HUDEP-2 (cell line): Measurements from ENCODE around the gene TRIO.

Experiments
- DNase-seq, 76 experiments: peaks; one replicate each; lab custom pipeline; 2025; ENCODE audit not compliant: unreplicated experiment in 76 of 76; lab: John Stamatoyannopoulos, UW

TRIO gene

DNA sequence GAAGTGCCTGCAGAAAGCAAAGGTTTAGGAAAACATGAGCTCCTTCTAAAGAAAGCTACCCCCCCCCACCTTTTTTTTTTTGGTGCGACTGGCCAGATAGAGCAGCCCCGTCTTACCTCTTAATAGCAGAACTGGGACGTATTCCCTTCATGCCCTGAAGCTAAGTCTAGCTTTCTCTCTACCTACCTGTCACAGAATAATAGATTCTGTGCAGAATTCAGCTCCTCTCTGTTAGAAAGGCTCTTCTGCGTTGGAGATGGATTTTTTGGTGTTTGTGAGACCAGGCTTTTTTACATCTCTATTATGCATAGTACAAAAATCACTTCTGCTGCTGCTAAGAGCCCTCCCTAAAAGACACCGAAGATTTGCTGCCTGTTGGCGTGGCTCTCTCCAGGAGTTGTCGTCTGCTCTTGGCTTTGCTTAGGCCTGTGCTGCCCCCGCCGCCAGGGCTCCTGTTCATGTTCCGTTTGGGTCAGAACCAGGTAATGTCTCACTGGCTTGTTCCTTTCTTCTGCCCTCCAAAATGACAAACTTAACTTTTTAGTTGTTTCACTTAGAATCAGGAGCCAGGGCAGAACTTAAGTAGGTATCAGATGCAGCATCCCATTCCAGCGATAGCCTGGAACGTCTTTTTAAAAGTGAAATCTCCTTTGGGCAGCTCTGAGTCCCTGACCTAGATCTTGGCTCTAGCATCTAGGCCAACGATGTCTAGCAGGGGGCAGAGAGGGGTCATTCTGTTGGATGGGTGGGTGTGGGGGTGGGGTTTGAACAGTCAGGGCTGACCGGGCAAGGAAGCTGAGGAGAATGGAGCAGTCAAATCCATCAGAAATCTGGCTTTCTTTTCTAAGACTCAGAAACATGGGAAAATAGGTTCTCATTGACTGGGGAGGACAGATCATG lies 2.5 kb downstream of the TRIO start:
- DNase-seq: no peak

DNA sequence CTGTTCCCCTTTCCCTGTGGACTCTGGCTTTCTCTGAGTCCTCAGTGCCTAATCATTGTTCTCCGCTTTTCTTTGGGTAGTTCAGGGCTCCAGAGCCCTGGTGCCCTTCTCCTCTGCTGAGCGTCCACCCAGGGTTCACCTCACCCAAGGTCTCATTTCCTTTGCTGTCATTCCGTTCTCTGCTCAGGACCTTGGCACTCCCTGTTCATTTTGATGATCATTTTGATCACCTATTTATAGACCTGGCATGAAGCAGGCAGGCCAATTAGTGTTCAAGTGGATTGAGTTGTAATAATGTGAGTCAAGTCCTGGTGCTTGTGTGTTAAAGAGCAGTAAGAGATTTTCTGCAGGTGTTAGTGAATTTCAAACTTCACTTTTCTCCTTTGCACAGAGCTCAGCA lies 3.6 kb downstream of the TRIO start:
- no peak for DNase-seq

DNA sequence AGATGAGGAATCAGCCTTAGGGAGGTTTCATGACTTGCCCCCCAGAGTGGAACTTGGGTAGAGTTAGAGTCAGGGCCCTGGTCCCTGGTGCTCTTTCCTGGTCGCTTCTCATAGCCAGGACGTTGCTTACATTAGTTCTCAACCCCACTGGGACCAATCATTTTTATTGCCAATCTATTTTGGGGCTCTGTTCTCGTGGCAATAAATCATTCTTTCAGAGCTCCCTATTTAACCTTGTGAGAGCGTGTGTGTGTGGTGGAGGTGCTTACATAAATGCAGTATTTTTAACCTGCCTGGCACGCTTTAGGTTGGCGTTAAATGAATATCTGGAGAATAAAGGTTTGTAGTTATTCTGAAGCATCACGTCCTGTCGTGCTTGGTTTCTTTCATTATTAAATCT lies 4.1 kb downstream of the TRIO start:
- no peak for DNase-seq

DNA sequence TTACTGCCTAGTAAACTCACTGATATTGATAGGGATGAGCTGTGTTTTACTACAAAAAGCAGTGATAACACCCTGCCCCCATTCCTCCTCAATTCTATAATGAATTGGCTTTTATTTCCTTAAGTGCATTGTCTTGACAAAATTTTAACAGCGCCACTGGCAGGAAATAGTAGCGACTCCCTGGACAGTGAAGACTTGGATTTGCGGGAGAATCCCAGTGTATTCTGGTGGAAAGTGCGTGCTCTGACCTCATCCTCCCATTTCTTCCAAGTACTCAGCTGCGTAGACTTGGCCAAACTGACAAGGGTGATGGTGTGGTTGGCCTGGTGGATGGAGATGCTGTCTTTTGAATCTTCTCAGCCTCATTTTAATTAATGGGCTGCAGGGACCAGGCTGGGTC lies 5.3 kb downstream of the TRIO start:
- DNase-seq: no peak

DNA sequence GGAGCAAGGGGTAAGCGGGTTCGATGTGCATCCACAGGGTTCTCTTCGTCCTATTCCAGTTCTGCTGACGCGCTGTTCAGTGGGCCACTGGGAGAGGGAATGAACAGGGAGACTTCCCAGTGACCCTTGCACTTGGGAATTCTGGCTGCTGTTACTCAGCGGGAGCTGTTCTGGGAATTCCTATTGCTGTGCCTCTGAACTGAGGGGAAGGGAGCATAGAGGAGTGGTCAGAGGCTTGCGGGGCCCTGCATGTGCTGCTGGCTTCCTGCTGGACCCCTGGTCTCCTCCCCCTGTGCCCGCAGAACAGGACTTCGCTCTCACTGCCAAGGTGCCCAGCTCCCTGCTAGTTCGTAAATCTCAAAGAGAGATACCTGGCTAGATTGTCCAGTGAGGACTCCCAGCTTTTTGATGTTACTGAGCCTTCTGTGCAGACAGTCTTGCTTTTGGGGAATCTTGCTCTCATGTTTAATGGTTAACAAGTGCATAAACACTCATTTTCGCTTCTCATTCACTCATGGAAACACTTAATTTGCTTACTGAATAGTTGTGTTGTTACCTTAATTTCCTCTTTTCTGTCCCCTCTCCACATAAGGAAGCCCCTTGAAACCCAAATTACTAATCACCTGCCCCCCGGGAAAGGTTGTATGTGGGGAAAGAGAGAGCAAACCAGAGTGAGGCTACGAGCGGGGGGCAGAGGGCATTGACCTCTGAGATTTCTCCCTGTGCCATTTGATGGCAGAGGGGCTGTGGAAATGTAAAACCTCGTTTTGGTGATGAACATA lies 5.9 kb downstream of the TRIO start:
- DNase-seq: no peak

DNA sequence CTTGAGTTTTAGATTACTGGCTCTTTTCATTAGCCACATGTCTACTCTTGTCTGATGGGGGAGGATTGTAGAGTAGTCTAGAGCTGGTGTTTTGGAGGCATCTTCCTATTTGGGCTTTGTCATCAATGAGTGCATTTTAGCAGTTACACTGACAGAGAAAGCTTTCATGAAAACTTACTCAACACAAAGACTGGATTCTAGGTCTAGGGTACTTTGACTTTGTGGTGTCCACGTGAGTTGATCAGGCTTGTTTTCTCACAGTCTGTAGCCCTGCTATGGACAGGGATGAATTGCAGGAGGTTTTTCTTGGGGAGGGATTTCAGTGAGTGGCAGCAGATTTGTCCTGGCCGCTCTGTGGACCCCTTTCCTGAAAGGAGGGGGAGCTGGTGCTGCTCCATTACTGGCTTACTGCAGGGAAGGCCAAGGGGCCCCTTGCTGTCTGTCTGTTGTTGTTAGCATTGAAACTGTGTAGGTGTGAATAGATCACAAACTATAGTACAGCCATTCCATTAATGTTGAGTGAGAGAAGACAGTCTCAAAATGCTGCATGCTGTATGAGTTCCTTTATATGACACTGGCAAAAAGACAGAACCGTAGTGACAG lies 6.6 kb downstream of the TRIO start:
- DNase-seq: peak in 1 of 76 experiments; percentile 3

DNA sequence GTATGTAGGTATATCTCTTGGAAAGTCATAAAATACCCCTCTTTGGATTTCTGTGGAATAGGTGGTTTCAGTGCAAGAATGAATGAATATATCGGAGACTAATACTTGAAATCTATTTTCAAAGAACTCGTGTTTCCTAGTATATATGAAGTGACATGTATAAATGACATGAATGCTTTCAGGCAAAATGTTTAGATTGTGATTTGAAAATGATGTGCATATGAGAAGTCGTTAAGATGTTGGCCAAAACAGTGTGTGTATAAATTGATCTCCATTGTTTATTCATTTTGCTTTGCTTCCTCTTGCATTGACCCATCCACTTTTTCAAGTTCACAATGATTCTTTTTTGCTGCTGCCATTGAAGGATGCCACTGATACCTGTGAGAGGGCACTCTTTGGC lies 8.3 kb downstream of the TRIO start:
- DNase-seq: no peak

DNA sequence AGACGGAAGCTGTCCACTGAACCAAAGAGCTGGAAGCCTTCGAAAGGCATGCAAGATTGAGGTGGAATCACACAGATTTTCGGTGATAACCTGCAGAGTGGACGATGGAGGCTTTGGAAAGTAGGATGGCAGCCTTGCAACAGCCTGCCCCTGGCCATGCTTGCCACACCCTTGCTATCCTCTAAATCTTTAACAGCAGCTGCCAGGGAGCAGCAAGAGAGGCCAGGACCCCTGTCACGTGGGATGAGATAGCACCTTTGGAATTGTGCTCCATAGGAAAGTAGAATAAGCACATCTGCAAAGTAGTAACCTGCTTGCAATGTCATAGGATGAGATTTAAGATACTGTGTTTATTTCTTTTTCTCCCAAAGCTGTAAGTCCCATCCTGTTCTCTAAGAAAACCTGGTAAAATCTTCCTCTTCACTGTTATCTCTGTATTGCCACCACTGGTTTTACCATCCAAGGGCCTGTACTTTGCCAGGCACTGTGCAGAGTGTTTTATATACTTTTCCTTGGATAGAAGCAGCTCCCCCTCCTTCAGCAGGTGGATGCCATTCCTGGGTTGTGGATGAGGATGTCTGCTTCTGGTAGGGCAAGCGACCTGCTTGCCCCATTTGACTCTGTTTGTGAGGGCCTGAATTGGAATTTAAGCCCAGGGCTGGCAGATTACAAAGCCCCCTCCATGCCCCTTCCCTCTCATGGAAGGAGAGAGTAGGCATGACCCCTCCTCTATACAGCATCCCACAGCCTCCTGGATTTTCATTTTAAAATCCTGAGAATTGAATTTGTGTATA lies 10.1 kb downstream of the TRIO start:
- no peak for DNase-seq

DNA sequence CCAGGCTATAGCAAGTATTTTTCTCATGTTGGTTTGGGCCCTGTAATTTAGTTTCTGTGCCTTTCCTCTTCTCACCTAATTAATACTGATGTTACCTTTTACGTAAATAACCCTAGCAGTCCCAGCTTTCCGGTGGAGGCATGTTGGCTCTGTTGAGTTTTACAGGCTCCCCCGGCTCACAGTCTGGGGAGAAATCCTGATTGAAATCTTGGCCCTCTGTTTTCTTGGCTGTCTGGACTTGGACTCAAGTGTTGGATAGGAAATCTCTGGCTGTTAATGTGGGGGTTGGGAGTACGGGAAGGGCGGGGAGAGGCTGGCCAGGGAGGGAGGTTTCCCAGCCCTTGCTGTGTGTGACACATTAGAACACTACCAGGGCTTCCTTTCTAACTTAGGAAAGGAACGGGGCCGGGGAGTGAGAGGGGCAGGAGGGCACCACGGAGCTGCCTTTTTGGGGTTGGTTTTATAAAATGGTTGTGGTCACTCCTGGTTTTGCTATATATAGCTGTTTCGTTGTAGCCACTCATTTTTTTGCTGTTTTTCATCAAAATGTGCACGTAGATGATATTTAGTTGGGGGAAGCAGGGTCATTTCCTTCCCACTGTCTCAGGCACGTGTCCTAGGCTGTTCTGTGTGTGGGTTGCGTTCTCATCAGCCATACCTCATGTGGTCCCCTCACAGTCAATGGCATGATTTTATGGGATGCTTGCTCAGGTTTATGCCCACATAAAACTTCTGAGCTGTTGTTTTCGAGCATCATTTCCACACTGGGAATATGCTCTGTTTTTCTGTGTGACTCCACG lies 11.0 kb downstream of the TRIO start:
- no peak for DNase-seq

DNA sequence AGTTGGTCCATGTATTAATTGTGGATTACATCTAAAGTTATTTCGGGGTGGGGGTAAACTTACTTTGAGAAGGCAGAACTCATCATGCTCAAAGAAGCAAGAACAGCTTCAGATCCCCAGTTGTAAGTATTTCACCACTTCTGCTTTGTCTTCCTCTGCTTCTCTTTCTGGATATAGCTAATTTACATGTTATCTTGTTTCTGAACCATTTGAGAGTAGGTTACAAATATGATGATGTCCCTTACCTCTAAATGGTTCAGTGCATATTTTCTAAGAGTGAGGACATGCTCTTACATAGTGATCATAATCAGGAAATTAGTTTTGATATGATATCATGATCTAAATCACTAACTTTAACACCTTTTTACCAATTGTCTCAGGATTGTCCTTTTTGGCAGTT lies 11.9 kb downstream of the TRIO start:
- no peak for DNase-seq

DNA sequence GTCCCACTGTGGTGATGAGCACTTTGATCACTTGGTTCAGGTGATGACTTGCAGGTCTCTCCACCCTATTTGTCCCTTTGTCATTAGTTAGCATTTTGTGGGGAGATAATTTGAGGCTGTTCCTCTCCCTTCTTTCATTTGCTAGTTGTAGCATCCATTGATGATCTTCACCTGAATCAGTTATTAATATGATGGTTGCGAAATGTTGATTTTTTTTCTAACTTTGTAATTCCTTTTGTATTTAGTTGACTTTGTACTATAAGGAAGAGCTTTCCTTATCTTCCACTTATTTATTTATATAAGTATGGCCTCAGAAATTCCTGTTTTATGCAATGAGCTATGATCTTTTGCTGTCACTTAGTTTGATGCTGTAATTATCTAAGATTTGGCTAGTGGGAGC lies 12.6 kb downstream of the TRIO start:
- DNase-seq: no peak

DNA sequence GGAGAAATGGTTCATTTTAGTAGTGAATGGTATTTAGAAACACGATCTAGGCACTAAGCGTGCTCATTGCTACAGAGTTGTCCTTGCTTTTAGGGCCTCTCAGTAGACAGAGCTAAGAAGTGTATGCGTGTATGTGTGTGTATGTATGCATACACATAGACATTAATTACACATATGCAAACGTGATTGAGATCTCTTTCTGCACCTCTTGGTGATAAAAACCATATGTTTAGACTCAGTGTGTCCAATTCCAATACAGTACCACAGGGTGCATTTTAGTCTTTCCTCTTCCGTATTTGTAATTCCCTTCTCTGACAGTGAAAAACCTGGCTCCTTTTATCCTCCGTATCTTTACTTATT lies 13.1 kb downstream of the TRIO start:
- DNase-seq: no peak

DNA sequence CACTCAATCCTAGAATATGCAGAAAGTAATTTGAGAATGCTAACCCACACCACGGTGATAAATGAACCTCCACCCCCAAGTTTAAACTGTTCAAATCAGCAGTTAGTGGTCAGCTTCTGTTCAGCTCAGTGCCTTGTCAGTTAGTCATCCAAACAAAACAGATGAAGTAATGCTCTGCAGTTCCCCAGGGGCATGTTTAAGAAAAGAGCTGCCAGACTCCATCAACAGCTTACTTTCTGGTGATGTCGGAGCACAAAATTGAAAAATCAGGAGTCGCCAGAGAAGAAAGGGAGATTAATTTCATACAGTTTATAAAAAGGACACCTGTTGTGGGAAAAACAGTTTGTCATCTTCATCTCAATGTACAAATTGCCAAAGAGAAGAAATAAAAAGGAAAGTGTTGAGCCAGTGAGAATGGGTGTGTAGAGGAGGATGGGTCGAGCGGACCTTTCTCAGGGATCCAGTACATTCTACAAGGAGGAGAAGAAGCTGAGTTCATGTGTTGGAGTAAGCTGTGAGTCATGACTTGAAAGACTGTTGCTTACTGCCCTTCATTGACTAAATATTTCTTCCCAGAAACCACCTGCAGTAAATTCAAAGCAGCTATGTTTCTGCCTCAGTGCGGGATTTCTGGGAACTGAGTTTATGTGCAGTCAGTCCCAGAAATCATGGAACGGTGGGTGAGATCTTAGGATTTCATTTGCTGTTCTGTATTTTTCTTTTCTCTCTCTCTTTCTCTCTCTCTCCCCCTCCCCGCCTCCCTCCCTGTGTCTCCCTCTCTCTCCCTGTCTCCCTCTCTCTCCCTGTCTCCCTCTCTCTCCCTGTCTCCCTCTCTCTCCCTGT lies 13.7 kb downstream of the TRIO start:
- DNase-seq: no peak

DNA sequence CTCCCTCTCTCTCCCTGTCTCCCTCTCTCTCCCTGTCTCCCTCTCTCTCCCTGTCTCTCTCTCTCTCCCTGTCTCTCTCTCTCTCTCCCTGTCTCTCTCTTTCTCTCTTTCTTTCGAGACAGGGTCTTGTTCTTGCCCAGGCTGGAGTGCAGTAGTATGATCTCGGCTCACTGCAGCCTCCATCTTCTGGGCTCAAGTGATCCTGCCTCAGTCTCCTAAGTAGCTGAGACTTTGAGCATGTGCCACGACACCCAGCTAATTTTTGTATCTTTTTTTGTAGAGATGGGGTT lies 14.3 kb downstream of the TRIO start:
- DNase-seq: no peak

DNA sequence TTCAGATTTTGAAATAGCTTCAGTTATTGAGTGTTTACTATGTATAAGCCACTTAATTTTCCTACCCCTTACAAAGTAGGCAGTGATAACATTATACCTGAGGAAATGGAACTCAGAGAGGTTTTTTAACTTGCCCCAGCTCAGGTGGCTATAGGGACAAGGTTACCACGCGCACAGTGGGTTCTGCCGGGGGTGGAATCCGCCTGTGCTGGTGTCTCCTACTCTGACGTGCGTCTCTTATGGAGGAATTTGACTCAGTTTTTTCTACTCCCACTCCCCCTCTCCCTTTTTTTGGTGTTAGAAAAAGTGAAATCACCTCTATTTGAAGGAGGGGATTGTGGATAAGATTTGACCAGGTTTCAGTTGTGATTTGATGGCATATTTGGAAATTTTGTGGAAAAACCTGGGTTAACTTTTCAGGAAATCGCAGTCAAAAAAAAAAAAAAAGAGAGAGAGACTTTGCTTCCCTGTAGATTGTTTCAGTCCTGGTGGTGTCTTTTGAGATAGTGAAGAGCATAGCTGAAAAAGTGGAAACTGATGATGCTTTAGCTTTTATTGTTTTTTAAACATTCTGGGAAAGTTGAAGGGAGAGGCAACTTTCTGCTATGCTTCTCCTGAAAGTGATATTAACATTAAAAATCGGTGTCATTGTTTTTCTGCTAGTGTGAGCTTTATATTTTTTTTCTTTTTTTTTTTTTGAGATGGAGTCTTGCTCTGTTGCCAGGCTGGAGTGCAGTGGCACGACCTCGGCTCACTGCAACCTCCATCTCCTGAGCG lies 15.9 kb downstream of the TRIO start:
- DNase-seq: no peak

DNA sequence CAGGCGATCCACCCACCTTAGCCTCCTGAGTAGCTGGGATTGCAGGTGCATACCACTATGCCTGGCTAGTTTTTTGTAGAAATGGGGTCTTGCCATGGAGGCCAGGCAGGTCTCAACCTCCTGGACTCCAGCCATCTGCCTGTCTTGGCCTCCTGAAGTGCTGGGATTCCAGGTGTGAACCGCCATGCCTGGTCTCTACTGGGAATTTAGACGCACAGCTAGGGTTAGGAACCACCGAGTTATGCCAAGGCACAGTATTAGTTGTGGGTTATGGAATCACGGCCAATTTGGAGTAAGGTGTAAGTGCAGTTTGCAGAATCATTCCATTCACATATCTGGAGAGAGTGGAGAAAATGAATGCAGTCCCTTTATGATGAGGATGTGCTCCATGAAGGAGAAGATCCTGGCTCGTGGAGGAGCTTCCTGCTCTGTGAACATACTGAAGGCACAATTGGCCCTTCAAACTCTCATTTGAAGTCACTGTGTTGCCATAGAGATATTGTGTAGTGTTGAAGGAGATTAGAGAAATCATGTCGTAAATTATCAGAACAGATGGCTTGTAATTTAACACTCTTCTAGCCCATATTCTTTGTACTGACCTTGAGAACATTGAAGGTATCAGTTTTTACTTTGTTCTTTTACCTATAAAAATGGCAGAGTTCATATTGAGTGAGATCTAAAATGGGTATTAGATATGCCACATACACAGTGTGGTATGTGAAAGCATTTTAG lies 18.8 kb downstream of the TRIO start:
- DNase-seq: no peak

DNA sequence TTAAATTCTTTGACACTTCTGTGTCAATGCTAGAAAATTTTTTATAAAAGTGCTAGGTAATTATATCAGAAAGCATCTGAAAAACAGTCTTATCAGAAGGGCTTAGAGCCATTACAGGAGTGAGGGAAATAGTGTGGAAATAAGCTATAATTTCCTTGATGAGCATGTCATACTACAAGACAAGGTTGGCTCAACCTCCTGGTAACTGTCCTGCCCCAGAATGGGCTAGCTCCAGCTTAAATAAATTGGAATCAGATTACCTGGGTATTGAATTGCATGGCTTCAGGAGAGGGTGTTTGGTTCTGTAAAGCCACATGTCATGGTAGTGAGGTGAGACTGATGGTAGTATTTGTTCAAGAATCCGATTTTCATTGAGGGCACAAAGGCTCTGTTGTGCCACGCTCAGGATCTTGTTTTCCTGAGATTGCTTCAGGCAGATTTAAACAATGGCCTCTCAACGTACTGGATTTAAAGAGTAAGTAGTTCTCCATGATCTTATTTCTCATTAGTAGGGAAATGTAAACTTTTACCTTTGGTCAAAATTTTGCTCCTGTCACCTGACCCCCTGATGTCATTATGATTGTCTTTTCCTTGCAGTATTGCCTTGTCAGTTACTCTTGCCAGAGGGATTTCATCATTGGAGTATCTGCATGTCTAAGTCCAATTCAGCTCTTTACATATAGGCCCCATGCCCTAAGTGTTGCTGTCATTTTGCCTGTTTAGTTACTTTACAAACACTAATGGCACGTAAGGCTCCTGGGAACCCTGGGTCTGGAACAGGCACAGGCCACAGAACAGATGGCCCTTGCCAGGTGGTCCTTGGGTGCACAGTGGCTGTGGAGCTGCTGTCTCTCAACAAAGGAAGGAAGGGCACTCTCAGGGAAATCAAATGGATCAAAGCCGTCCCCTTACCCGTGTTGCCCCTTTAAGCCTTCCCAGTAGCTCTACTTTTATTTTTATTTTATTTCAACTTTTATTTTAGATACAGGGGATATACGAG lies 21.3 kb downstream of the TRIO start:
- DNase-seq: no peak
